H9 (cell line): ENCODE measurements around the gene TIAM2. TPM values are rescaled to one million over a fixed set of nuclear protein-coding genes. Genes with fewer than 3 reads are reported as not detected.

Experiments
- DNase-seq: peaks from one replicate; pipeline ENCODE4 v3.0.0-alpha.2; 2017
- H2AFZ ChIP-seq: one replicate; pipeline ENCODE4 v1.6.1; 2013; ENCODE audit warnings: mild to moderate bottlenecking, low read length, control low read depth, moderate library complexity
- H2AK5ac ChIP-seq: 2 replicates; pipeline ENCODE4 v1.6.1; 2013; ENCODE audit warnings: low read length, control low read depth, mixed read lengths; ENCODE audit not compliant: insufficient read length
- H2BK120ac ChIP-seq: one replicate; pipeline ENCODE4 v1.6.1; 2013; ENCODE audit warnings: low read depth, mild to moderate bottlenecking, low read length, control low read depth, inconsistent platforms; ENCODE audit not compliant: poor library complexity, severe bottlenecking
- H2BK12ac ChIP-seq: 2 replicates; pipeline ENCODE4 v1.6.1; 2013; ENCODE audit warnings: low read length, control low read depth, mixed read lengths, low read depth; ENCODE audit not compliant: insufficient read length
- H2BK15ac ChIP-seq: 2 replicates; pipeline ENCODE4 v1.6.1; 2013; ENCODE audit warnings: low read depth, low read length, control low read depth
- H2BK20ac ChIP-seq: one replicate; pipeline ENCODE4 v1.6.1; 2013; ENCODE audit warnings: low read depth, mild to moderate bottlenecking, low read length, control low read depth, inconsistent platforms; ENCODE audit not compliant: poor library complexity, severe bottlenecking
- H2BK5ac ChIP-seq: 2 replicates; pipeline ENCODE4 v1.6.1; 2013; ENCODE audit warnings: low read length, control low read depth, mixed read lengths; ENCODE audit not compliant: insufficient read length
- H3K14ac ChIP-seq: 2 replicates; pipeline ENCODE4 v1.6.1; 2013; ENCODE audit warnings: low read length, control low read depth; ENCODE audit not compliant: insufficient read depth
- H3K18ac ChIP-seq: 2 replicates; pipeline ENCODE4 v1.6.1; 2013; ENCODE audit warnings: low read depth, mild to moderate bottlenecking, mixed read lengths, low read length, control low read depth; ENCODE audit not compliant: insufficient read length
- H3K23ac ChIP-seq: 2 replicates; pipeline ENCODE4 v1.6.1; 2013; ENCODE audit warnings: low read length, control low read depth, mixed read lengths, low read depth; ENCODE audit not compliant: insufficient read length
- H3K23me2 ChIP-seq: 2 replicates; pipeline ENCODE4 v1.6.1; 2013; ENCODE audit warnings: low read depth, mild to moderate bottlenecking, mixed read lengths, low read length, control low read depth; ENCODE audit not compliant: insufficient read length, poor library complexity, severe bottlenecking
- H3K27ac ChIP-seq: 2 replicates; pipeline ENCODE4 v1.5.1; 2013; ENCODE audit warnings: low read length, control low read depth, mixed read lengths, low read depth; ENCODE audit not compliant: insufficient read length
- H3K27me3 ChIP-seq: 2 replicates; pipeline ENCODE4 v1.6.1; 2013; ENCODE audit warnings: low read length, control low read depth, inconsistent platforms; ENCODE audit not compliant: insufficient read depth
- H3K4ac ChIP-seq: 2 replicates; pipeline ENCODE4 v1.6.1; 2013; ENCODE audit warnings: low read depth, mild to moderate bottlenecking, control low read depth, inconsistent platforms, low read length, moderate library complexity
- H3K4me1 ChIP-seq: 2 replicates; pipeline ENCODE4 v1.6.1; 2013; ENCODE audit warnings: low read length, control low read depth, inconsistent platforms; ENCODE audit not compliant: insufficient read depth
- H3K4me2 ChIP-seq: 2 replicates; pipeline ENCODE4 v1.6.1; 2013; ENCODE audit warnings: low read length, control low read depth, mixed read lengths; ENCODE audit not compliant: insufficient read length, insufficient read depth
- H3K56ac ChIP-seq: 2 replicates; pipeline ENCODE4 v1.6.1; 2013; ENCODE audit warnings: low read depth, mild to moderate bottlenecking, mixed read lengths, low read length, control low read depth; ENCODE audit not compliant: insufficient read length
- H3K79me1 ChIP-seq: 2 replicates; pipeline ENCODE4 v1.6.1; 2013; ENCODE audit warnings: low read depth, mild to moderate bottlenecking, moderate library complexity, low read length, control low read depth, inconsistent platforms; ENCODE audit not compliant: insufficient read depth, poor library complexity, severe bottlenecking
- H3K79me2 ChIP-seq: 2 replicates; pipeline ENCODE4 v1.6.1; 2013; ENCODE audit warnings: low read length, control low read depth, inconsistent platforms; ENCODE audit not compliant: insufficient read depth
- H3K9ac ChIP-seq: 2 replicates; pipeline ENCODE4 v1.6.1; 2013; ENCODE audit warnings: low read length, control low read depth, mixed read lengths; ENCODE audit not compliant: insufficient read length; ENCODE audit errors: extremely low read depth
- H3K9me3 ChIP-seq: one replicate; pipeline ENCODE4 v1.6.1; 2013; ENCODE audit warnings: low read depth, low read length, inconsistent platforms; ENCODE audit not compliant: control insufficient read depth
- H3T11ph ChIP-seq: one replicate; pipeline ENCODE4 v1.6.1; 2013; ENCODE audit warnings: mild to moderate bottlenecking, low read length, control low read depth, inconsistent platforms
- H4K20me1 ChIP-seq: one replicate; pipeline ENCODE4 v1.6.1; 2013; ENCODE audit not compliant: control insufficient read depth, insufficient read length, insufficient read depth
- H4K5ac ChIP-seq: 2 replicates; pipeline ENCODE4 v1.6.1; 2013; ENCODE audit warnings: low read depth, mild to moderate bottlenecking, mixed read lengths, low read length, control low read depth; ENCODE audit not compliant: insufficient read length
- H4K8ac ChIP-seq: replicated peaks from 2 replicates; pipeline ENCODE4 v1.6.1; 2013; ENCODE audit warnings: low read length, control low read depth, mixed read lengths, low read depth; ENCODE audit not compliant: insufficient read length
- H4K91ac ChIP-seq: 2 replicates; pipeline ENCODE4 v1.6.1; 2013; ENCODE audit warnings: low read depth, mild to moderate bottlenecking, moderate library complexity, mixed read lengths, low read length, control low read depth; ENCODE audit not compliant: insufficient read length
- H3K27ac Mint-ChIP-seq, 3 experiments: 2 replicates in 2 of 3; 3 replicates in 1 of 3; pipeline ENCODE4 v1.8.0; 2020 to 2021; ENCODE audit warnings: mixed read lengths in 3 of 3, mild to moderate bottlenecking in 1 of 3, moderate library complexity in 1 of 3
- H3K27me3 Mint-ChIP-seq: 2 replicates; pipeline ENCODE4 v1.8.0; 2021; ENCODE audit warnings: low read depth, mild to moderate bottlenecking, moderate library complexity, mixed read lengths
- H3K36me3 Mint-ChIP-seq, 3 experiments: 2 replicates in 2 of 3; 3 replicates in 1 of 3; pipeline ENCODE4 v1.8.0; 2020 to 2021; ENCODE audit warnings: low read depth in 3 of 3, mixed read lengths in 3 of 3; ENCODE audit not compliant: insufficient read depth in 1 of 3
- H3K4me1 Mint-ChIP-seq, 2 experiments: 2 replicates each; pipeline ENCODE4 v1.8.0; 2020; ENCODE audit warnings: mixed read lengths in 2 of 2
- H3K4me3 Mint-ChIP-seq, 2 experiments: 2 replicates in 1 of 2; 3 replicates in 1 of 2; pipeline ENCODE4 v1.8.0; 2020 to 2021; ENCODE audit warnings: mild to moderate bottlenecking in 2 of 2, mixed read lengths in 2 of 2, moderate library complexity in 1 of 2
- H3K9me3 Mint-ChIP-seq, 2 experiments: 2 replicates in 1 of 2; 3 replicates in 1 of 2; pipeline ENCODE4 v1.8.0; 2020; ENCODE audit warnings: mild to moderate bottlenecking in 2 of 2, mixed read lengths in 2 of 2, moderate library complexity in 1 of 2
- WGBS: extraction: QIAGEN DNeasy Blood & Tissue Kit; methylation state at CpG from one replicate; pipeline ENCODE4 v1.1.7; 2013; ENCODE audit warnings: missing lambda C conversion rate, low lambda C conversion rate, mixed read lengths; ENCODE audit not compliant: insufficient read length; ENCODE audit errors: extremely low coverage; 5-methylcytosine and 5-hydroxymethylcytosine counted together
- total RNA-seq: library from RNA; stranded (reverse); gene quantifications from 2 replicates; pipeline ENCODE4 v1.2.1, GENCODE V29; 2021
- TF ChIP-seq, protein P1 (sequence below): fragments of 200-600 bp; sonication (generic); conservative IDR thresholded peaks from 3 replicates; pipeline ENCODE4 v1.8.0; 2021; ENCODE audit warnings: antibody characterized with exemption, mild to moderate bottlenecking

TIAM2 gene
- total RNA-seq, 1 experiment from 2014 or later, result 6.3 TPM

DNA sequence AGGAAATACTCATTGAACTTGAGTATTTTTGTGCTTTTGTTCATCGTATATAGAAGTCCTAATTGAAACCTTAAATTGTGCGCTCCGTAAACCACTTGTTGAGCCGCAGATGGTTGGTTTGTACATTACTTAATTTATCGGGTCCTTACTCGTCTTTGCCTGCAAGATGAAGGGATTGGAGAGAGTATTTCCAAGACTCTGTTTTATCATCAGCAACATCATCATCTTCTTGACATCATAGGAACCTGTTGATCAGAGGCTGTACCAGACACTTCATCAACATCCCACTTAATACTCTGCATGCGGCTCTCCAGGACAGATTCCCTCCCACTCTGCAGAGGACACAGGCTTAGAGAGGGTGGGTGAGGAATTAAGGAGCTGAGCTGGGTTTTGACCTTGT lies 28.6 kb downstream of the TIAM2 start:
- Mint-ChIP-seq H3K36me3 (no peaks in the 10 kb centered on the region; a peak in 1 of 7 replicates), H3K4me3 (no peak overlapping the region), H3K27ac (no peak overlapping the region), H3K27me3 (no peaks in the 10 kb centered on the region; the same call in 1 of the 2 replicates), H3K4me1 (peaks cover 8 to 13% of the 10 kb centered on the region in 2 experiments; a peak in 3 of 4 replicates), H3K9me3 (no peaks in the 10 kb centered on the region)
- H3K9ac ChIP-seq, result no peak overlapping the region
- H4K20me1 ChIP-seq, result no peaks in the 10 kb centered on the region
- H3K79me1 ChIP-seq, result no peaks in the 10 kb centered on the region
- TF ChIP-seq, protein P1, sequence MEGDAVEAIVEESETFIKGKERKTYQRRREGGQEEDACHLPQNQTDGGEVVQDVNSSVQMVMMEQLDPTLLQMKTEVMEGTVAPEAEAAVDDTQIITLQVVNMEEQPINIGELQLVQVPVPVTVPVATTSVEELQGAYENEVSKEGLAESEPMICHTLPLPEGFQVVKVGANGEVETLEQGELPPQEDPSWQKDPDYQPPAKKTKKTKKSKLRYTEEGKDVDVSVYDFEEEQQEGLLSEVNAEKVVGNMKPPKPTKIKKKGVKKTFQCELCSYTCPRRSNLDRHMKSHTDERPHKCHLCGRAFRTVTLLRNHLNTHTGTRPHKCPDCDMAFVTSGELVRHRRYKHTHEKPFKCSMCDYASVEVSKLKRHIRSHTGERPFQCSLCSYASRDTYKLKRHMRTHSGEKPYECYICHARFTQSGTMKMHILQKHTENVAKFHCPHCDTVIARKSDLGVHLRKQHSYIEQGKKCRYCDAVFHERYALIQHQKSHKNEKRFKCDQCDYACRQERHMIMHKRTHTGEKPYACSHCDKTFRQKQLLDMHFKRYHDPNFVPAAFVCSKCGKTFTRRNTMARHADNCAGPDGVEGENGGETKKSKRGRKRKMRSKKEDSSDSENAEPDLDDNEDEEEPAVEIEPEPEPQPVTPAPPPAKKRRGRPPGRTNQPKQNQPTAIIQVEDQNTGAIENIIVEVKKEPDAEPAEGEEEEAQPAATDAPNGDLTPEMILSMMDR, result no peak
- no peak overlapping the region for H3K18ac ChIP-seq
- H2BK12ac ChIP-seq, result no peak overlapping the region
- H4K5ac ChIP-seq, result no peak overlapping the region
- H3T11ph ChIP-seq, result no peak overlapping the region
- H3K4ac ChIP-seq, result no peak overlapping the region
- no peak overlapping the region for H3K23ac ChIP-seq
- no peak overlapping the region for H3K14ac ChIP-seq
- DNase-seq, result no peak
- H3K79me2 ChIP-seq, result no peaks in the 10 kb centered on the region
- no peaks in the 10 kb centered on the region for H3K23me2 ChIP-seq
- H3K27ac ChIP-seq, result no peak overlapping the region
- no peak overlapping the region for H2AK5ac ChIP-seq
- no peak overlapping the region for H3K4me2 ChIP-seq
- H2BK120ac ChIP-seq, result no peak overlapping the region
- no peaks in the 10 kb centered on the region for H3K4me1 ChIP-seq
- no peak overlapping the region for H4K8ac ChIP-seq
- no peak overlapping the region for H2BK5ac ChIP-seq
- H2BK15ac ChIP-seq, result no peak overlapping the region
- H3K27me3 ChIP-seq, result no peaks in the 10 kb centered on the region; the same call in 1 of the 2 replicates
- WGBS, result no CpG with 5 or more reads among the region's 7 CpGs
- no peak overlapping the region for H3K56ac ChIP-seq
- no peaks in the 10 kb centered on the region for H3K9me3 ChIP-seq
- H4K91ac ChIP-seq, result no peak overlapping the region
- no peak overlapping the region for H2BK20ac ChIP-seq
- H2AFZ ChIP-seq, result no peak overlapping the region
